NCI-H2107 treated with DMSO at 0.1 percent for 48 hours (cell line): ENCODE data around the gene MUCL3.
"Not testable (repeated sequence)": the region's sequence is repeated elsewhere in the genome, so short reads cannot be mapped to it uniquely, and the experiment has no call there.

Experiments used
- DNase-seq: peaks from one replicate; lab custom pipeline; 2025; ENCODE audit not compliant: unreplicated experiment; lab: John Stamatoyannopoulos, UW

Gene MUCL3, protein sequence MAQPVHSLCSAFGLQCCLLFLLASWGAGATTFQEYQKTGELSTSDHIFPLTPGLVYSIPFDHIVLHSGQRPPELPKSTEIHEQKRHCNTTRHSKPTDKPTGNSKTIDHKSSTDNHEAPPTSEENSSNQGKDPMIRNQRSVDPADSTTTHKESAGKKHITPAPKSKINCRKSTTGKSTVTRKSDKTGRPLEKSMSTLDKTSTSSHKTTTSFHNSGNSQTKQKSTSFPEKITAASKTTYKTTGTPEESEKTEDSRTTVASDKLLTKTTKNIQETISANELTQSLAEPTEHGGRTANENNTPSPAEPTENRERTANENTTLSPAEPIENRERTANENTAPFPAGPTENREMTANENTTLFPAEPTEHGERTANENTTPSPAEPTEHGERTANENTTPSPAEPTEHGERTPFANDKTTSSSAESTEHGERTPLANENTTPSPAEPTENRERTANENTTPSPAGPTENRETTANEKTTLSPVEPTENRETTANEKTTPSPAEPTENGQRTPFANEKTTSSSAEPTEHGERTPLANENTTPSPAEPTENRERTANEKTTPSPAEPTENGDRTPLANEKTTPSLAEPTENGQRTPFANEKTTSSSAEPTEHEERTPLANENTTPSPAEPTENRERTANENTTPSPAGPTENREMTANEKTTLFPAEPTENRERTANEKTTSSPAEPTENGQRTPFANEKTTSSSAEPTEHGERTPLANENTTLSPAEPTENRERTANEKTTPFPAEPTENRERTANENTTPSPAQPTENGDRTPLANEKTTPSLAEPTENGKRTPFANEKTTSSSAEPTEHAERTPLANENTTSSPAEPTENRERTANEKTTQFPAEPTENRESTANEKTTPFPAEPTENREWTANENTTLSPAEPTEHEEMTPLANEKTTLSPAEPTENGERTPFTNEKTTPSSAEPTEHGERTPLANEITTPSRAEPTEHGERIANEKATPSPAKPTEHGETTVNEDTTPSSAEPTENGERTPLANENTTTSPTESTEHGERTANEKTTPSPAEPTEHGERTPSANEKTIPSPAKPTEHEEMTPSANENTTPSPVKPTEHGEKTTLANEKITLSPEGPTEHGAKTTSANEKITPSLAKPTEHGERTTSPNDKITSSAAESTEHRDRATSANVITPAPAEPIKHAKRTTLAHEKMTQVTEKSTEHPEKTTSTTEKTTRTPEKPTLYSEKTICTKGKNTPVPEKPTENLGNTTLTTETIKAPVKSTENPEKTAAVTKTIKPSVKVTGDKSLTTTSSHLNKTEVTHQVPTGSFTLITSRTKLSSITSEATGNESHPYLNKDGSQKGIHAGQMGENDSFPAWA (N-terminal part only)

DNA sequence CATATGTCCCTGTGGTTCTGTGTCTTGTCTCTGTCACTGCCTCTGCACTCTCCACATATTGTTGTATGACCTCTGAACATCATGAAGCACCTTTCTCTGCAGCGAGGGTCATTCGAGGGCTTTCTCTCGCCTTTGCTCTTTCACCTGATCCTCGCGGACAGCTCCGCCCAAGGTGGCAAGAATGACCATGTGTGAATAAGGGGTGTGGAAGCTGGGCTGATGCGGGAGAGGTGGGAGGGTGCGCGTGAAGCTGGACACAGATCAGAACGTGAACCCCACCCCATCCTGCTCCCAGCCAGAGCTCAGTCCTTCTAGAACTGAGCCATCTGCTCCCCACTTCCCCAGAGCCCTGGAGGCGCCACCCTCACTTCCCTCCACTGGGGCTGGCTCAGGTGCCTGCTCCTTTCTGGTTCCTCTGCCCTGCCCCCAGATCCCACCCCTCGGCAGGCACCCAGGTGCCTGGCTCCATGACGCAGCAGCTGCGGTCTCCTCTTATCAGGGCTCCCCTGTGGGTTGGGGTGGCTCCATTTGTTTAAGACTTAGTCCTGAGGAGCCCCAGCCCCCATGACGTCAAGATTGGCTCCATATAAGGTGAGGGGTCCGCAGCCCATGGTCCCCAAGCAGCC lies at the start of gene MUCL3:
MUCL3 (plus strand) TSS at position 613 of the 626 bp plus-strand sequence. CDS start 27 bp downstream, outside the sequence.
- DNase-seq = no peak

DNA sequence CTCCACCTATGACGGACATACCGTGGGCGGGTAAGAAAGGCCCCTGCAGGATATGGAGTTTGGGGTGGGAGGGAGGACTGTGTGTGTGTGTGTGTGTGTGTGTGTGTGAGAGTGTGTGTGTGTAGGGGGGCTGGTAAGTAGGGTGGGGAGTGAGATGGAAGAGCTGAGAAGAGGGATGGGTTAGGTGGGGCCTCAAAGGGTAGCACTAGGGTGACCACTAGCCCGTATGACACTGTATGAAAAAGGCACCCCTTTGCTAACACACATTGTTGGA lies 49.4 kb upstream of the MUCL3 start:
- no peak for DNase-seq

DNA sequence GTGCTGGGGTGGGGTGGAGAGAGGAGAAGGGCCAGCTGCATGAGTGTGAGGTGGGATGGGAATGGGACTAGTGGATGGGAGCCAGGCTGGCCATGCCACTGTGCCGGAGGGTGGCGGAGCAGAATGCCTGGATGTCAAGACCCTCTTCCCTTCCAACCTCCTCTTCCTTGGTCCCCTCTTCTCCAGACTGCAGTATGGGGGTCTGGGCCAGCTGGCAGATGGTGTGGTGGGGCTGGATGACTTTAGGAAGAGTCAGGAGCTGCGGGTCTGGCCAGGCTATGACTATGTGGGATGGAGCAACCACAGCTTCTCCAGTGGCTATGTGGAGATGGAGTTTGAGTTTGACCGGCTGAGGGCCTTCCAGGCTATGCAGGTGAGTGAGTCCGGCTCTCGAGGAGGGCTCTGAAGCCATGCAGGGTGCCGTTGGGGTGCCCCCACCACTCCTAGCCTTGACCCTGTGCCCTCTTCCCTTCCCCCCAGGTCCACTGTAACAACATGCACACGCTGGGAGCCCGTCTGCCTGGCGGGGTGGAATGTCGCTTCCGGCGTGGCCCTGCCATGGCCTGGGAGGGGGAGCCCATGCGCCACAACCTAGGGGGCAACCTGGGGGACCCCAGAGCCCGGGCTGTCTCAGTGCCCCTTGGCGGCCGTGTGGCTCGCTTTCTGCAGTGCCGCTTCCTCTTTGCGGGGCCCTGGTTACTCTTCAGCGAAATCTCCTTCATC lies 48.8 kb upstream of the MUCL3 start:
- no peak for DNase-seq

DNA sequence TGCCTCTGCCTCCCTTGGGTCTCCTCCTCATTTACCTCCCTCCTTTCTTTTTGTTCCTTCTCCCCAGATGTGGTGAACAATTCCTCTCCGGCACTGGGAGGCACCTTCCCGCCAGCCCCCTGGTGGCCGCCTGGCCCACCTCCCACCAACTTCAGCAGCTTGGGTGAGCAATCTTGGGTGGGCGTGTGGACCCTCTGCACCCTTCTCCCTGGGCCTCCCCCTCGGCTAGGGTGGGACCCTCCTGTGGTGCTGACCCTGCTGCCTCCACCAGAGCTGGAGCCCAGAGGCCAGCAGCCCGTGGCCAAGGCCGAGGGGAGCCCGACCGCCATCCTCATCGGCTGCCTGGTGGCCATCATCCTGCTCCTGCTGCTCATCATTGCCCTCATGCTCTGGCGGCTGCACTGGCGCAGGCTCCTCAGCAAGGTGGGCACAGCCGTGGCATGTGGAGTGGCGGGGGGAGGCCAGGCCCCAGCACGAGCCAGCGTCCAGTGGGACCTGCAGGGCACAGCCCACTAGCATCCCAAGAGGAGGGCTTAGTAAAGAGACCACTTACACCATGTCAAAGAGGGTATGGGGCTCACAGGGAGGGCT lies 47.7 kb upstream of the MUCL3 start:
- DNase-seq = no peak

DNA sequence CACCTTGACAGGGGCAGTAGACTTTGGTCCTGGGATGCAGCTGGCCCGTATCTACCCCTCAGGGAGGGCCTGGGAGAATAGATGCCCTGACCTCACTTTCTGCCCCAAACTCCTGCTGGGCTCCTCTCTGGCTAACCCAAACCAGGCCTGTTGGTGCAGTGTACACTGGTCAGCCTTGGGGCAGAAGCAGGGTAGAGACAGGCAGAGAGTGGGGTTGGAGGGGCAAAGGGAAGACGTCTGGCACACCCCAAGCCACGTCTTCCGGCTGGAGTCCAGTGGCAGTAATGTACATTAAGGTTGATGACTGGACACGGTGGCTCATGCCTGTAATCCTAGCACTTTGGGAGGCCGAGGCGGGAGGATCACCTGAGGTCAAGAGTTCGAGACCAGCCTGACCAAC lies 47.1 kb upstream of the MUCL3 start:
- no peak for DNase-seq

DNA sequence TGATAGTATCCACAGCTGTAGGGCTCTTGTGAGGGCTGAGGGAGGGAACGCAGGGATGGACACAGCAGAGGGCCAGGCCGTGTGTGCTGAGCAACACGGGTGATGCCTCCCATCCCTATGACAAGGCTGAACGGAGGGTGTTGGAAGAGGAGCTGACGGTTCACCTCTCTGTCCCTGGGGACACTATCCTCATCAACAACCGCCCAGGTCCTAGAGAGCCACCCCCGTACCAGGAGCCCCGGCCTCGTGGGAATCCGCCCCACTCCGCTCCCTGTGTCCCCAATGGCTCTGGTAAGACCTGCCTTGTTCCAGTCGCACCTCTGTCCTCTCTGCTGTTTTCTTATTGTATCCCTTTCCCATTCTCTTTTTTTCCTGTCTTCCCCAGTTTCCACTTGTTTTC lies 46.4 kb upstream of the MUCL3 start:
- no peak for DNase-seq

DNA sequence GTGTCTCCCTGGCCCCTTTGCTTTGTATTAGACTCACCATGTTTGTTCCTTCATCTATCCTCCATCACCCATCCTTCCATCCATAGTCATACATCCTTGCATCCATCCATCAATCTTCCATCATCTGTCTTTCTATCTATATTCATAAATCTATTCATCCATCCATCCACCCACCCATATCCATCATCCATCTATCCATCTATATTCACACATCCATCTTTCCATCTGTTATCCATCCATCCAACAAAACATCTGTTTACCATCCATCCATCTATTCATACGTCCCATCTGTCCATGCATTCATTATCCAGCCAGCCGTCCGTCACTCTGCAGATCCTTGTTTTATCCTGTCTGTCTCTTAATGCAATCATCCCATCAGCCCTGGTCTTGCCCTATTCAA lies 45.8 kb upstream of the MUCL3 start:
- no peak for DNase-seq

DNA sequence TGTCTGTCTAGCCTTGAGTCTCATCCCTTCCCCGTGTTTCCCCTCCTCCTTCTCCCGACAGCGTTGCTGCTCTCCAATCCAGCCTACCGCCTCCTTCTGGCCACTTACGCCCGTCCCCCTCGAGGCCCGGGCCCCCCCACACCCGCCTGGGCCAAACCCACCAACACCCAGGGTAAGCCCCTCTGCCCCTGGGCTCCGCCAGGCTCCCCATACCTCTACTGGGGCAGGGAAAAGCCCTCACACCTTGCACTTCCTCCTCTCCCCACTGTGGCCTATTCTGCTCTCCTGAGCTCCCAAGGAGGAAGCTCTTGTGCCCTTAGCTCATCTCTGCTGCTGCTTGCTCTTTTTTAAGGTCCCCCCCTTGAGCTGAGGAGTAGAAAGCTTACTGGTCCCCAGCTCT lies 45.4 kb upstream of the MUCL3 start:
- no peak for DNase-seq

DNA sequence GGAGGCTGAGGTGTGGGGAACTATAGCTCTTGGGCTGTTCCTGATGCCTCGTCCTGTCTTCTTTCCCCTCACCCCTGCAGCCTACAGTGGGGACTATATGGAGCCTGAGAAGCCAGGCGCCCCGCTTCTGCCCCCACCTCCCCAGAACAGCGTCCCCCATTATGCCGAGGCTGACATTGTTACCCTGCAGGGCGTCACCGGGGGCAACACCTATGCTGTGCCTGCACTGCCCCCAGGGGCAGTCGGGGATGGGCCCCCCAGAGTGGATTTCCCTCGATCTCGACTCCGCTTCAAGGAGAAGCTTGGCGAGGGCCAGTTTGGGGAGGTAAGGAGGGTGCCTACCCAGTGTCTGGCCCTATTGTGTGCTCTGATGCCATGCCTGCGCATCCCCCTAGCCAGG lies 44.2 kb upstream of the MUCL3 start:
- no peak for DNase-seq

DNA sequence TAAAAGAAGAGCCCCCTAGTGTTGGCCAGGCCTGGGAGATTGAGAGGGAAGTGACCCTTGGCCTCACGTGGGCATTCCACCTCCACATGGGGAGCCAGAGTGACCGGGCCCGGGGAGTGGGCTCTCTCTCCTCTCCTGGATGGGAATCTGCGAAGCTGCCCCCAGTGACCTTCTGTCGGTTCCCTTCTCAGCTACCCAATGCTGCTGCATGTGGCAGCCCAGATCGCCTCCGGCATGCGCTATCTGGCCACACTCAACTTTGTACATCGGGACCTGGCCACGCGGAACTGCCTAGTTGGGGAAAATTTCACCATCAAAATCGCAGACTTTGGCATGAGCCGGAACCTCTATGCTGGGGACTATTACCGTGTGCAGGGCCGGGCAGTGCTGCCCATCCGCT lies 42.9 kb upstream of the MUCL3 start:
- no peak for DNase-seq

DNA sequence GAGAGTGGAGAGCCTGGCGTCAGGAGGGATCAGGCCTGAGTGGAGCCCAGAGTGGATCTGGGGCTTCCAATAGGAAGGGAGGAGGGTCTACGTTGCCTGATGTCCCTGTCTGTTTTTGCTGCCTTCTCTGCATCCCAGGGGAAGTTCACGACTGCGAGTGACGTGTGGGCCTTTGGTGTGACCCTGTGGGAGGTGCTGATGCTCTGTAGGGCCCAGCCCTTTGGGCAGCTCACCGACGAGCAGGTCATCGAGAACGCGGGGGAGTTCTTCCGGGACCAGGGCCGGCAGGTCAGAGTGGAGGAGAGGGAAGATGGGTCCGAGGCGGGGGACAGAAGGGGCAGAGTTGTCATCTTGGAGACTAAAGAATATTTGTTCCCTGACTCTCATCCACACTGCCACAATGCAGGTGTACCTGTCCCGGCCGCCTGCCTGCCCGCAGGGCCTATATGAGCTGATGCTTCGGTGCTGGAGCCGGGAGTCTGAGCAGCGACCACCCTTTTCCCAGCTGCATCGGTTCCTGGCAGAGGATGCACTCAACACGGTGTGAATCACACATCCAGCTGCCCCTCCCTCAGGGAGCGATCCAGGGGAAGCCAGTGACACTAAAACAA lies 41.9 kb upstream of the MUCL3 start:
- no peak for DNase-seq

DNA sequence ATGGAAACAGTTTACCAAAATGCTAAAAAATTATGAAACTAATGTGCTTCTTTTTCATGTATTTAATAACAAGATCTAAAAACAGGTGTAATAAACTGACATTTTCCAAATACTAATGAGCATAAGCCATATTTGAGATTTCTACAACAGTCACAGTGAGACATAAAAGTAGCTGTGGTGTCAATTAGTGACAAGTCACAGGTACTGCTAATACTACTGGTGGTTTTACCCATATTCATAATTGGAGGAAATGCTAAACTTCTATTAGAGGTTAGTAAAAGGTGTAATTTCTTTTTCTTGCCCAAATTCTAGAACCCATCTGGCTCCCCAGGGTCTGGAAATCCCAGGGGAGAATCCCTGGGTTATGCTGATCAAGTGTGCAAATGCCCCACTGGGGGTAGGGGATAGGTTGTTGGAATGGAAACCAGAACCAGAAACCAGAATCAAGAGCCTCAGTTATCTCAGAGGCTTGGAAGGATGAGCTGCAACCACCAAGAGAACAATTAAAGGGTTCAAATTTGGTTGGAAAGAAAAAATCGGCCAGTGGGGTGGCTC lies 39.8 kb upstream of the MUCL3 start:
- no peak for DNase-seq

DNA sequence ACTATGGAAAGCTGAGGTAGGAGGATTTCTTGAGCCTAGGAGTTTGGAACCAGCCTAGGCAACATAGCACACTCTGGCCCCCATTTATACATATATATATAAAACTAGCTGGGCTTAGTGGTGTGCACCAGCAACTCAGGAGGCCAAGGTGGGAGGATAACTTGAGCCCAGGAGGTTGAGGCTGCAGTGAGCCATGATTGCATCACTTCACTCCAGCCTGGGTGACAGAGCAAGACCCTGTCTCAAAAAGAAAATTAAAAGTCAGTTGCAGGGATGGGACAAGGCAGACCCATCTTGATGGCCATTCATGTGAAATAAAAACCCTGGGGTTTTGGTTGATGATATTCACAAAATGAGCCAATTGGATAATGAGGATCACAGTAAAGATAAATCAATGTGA lies 39.3 kb upstream of the MUCL3 start:
- no peak for DNase-seq

DNA sequence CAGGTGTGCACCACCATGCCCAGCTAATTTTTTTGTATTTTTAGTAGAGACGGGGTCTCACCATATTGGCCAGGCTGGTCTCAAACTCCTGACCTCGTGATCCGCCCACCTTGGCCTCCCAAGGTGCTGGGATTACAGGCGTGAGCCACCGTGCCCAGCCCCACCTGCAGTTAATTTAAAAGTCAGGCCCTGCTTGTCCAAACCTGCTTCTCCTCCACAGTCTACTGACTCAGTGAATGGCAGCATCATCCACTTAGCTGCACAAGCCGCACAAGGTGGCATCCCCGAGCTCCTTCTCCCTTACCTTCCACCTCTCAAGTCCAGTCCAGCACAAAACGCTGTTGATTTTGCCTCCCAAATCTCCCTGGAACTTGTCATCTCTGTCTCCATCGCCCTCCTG lies 38.6 kb upstream of the MUCL3 start:
- DNase-seq = not testable (repeated sequence)

DNA sequence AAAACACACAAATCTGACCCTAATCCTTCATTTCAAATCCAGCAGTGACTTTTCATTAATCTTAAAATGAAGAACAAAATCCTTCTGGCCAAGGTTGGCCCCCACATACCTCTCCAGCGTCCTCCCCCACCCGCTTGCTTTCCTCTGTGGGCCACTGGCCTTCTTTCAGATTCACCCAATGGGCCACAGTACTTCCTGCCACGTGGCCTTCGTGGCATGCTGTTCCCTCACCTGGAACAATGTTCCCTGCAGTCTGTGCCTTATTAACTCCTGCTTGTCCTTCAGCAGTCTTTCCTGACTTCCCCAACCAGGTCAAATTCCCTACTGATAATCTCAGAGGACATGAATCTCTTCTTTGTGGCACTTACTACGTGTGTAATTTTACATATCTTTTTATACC lies 38.1 kb upstream of the MUCL3 start:
- DNase-seq = no peak

DNA sequence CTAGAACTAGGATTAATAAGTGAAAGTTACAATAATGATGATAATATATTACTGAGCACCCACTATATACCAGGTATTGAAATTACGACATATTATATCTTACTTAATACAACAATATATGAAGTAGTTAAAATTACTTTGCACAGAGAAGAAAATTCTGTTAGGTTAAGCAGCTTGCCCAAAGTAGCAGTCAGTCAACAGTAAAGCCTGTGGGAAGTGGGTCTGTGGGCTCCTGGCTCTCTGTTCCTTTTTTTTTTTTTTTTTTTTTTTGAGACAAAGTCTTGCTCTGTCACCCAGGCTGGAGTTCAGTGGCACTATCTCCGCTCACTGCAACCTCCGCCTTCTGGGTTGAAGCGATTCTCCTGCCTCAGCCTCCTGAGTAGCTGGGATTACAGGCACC lies 37.5 kb upstream of the MUCL3 start:
- DNase-seq = no peak

DNA sequence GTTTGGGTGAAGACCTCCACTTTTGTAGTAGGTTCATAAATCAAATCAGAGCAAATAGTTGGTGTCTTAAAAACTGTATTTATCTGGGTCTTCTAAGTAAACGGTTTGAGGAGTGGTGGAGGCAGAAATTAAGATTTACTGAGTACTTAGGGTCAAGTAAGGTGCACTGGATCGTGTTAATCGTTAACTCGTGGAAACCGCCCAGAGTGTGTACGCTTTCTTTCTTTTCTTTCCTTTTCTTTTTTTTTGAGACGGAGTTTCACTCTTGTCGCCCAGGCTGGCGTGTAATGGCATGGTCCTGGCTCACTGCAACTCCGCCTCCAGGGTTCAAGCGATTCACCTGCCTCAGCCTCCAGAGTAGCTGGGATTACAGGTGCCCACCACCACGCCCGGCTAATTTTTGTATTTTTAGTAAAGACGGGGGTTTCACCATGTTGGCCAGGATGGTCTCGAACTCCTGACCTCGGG lies 33.4 kb upstream of the MUCL3 start:
- not testable (repeated sequence) for DNase-seq

DNA sequence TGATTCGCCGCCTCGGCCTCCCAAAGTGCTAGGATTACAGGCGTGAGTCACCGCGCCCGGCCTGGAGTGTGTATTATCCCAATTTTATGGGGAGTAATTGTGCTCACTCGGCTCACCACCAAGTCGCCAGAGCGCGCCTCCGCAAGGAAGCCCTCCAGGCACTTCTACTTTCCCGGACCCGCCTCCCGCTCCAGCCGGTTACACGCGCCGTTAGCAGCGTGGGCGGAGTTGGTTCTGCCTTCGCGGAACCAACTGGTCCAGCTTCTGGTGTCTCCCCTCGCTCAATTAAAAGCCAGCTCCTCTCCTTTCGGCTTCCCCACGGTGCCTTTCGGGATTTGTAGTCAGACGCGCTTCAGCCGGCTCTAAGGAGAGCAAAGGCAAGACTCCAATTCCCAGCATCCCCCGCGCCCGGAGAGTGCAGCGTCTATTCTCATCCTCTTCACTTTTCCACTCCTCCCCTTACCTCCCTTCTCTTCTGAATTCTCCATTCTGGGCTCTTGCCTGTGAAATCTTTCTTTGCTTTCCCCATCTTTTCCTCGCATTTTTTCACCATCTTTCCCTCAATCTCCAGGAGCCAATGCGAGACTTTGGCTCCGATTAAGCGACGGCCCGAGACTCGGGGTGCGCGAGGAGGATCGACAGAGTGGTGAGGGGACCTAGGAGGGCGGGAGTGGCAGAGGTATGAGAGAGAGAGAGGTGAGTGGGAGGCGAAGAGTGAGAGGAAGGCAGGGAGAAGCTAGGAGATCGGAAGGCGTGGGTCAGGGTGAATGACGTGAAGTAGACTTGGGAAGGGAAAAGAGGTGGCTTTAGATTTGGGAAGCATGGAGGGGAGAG lies 32.8 kb upstream of the MUCL3 start, which contains the start of gene GTF2H4:
GTF2H4 (plus strand) TSS at position 450 of the 834 bp plus-strand sequence.
- peak; percentile 89 for DNase-seq
